Cardiac muscle cell (in vitro differentiated cells and primary cell): Measurements from ENCODE around the gene CNIH3. TPM values are rescaled to one million over a fixed set of nuclear protein-coding genes. Genes with fewer than 3 reads are reported as not detected.
"Not testable (repeated sequence)": the region's sequence is repeated elsewhere in the genome, so short reads cannot be mapped to it uniquely, and the experiment has no call there.

Experiments
- DNase-seq, 2 donors: peaks; one replicate each; pipeline versions ENCODE4 v3.0.0 to v3.0.0-alpha.2; 2010 to 2017; ENCODE audit warnings: low read depth in 1 of 2, low spot score in 1 of 2
- H3K27ac ChIP-seq: fragments of 200-600 bp; sonication (generic); 2 replicates; pipeline ENCODE4 v1.5.1; 2016
- H3K27me3 ChIP-seq: fragments of 200-600 bp; sonication (generic); 2 replicates; pipeline ENCODE4 v1.6.0; 2016; ENCODE audit warnings: control low read depth
- H3K36me3 ChIP-seq: fragments of 200-600 bp; sonication (generic); 2 replicates; pipeline ENCODE4 v1.5.1; 2016; ENCODE audit warnings: control low read depth
- H3K4me1 ChIP-seq: fragments of 200-600 bp; sonication (generic); 2 replicates; pipeline ENCODE4 v1.8.1; 2017; ENCODE audit warnings: low read depth, mild to moderate bottlenecking, mixed run types
- H3K4me3 ChIP-seq: fragments of 200-600 bp; sonication (generic); 2 replicates; pipeline ENCODE4 v1.5.1; 2016; ENCODE audit warnings: mild to moderate bottlenecking
- H3K9me3 ChIP-seq: fragments of 200-600 bp; sonication (generic); 2 replicates; pipeline ENCODE4 v1.5.1; 2017; ENCODE audit warnings: low read depth, mild to moderate bottlenecking, control low read depth
- CTCF ChIP-seq: IDR thresholded peaks from 2 replicates; pipeline ENCODE4 v1.5.1; 2012; ENCODE audit warnings: low read depth, mild to moderate bottlenecking, low read length
- polyA plus RNA-seq: library from polyadenylated mRNA; unstranded; fragments of >200 nt; fragmentation: Nextera tagmentation; extraction: Ambion mirVana; gene quantifications from 2 replicates; pipeline ENCODE4 v1.2.1, GENCODE V29; 2016
- total RNA-seq: library from RNA; depleted of rRNA; stranded (reverse); fragments of >200 nt; gene quantifications from 2 replicates; pipeline ENCODE4 v1.2.3, GENCODE V29; 2016

CNIH3 gene
- total and polyA plus RNA-seq, 2 experiments from 2014 or later, result 3.2 to 4.2 TPM

GRCh38 chr1:224678168-224678567 lies 62.1 kb downstream of the CNIH3 start:
- no peak for DNase-seq
- Histone ChIP-seq H3K27me3 (no peaks in the 10 kb centered on the region), H3K9me3 (no peaks in the 10 kb centered on the region), H3K27ac (no peak overlapping the region), H3K4me3 (no peak overlapping the region), H3K36me3 (no peaks in the 10 kb centered on the region), H3K4me1 (peaks cover 13% of the 10 kb centered on the region)
- TF ChIP-seq CTCF, result no peak

GRCh38 chr1:224679606-224680005 lies 63.5 kb downstream of the CNIH3 start:
- no peak for DNase-seq
- no peak overlapping the region for H3K4me3 ChIP-seq
- H3K27me3 ChIP-seq, result no peaks in the 10 kb centered on the region
- peaks cover 2% of the 10 kb centered on the region for H3K4me1 ChIP-seq
- H3K9me3 ChIP-seq, result no peaks in the 10 kb centered on the region
- TF ChIP-seq CTCF, result no peak
- H3K27ac ChIP-seq, result no peak overlapping the region
- no peaks in the 10 kb centered on the region for H3K36me3 ChIP-seq

GRCh38 chr1:224681816-224682215 lies 65.7 kb downstream of the CNIH3 start:
- peaks cover 12% of the 10 kb centered on the region for H3K4me1 ChIP-seq
- no peaks in the 10 kb centered on the region for H3K9me3 ChIP-seq
- no peak overlapping the region for H3K27ac ChIP-seq
- no peaks in the 10 kb centered on the region for H3K27me3 ChIP-seq
- H3K4me3 ChIP-seq, result no peak overlapping the region
- TF ChIP-seq CTCF, result no peak
- no peaks in the 10 kb centered on the region for H3K36me3 ChIP-seq
- DNase-seq, result no peak

GRCh38 chr1:224683936-224684335 lies 67.8 kb downstream of the CNIH3 start:
- Histone ChIP-seq H3K27ac (no peak overlapping the region), H3K4me3 (no peak overlapping the region), H3K4me1 (peaks cover 12% of the 10 kb centered on the region), H3K9me3 (no peaks in the 10 kb centered on the region), H3K36me3 (no peaks in the 10 kb centered on the region), H3K27me3 (no peaks in the 10 kb centered on the region)
- TF ChIP-seq CTCF, result no peak
- no peak for DNase-seq

GRCh38 chr1:224684979-224685425 lies 68.9 kb downstream of the CNIH3 start:
- Histone ChIP-seq H3K27me3 (no peaks in the 10 kb centered on the region), H3K27ac (peak overlapping the region; percentile 28), H3K36me3 (no peaks in the 10 kb centered on the region), H3K4me3 (no peak overlapping the region), H3K4me1 (peaks cover 12% of the 10 kb centered on the region), H3K9me3 (no peaks in the 10 kb centered on the region)
- peak in 1 of 2 donors; percentile 68 for DNase-seq
- no peak for TF ChIP-seq CTCF

- not testable (repeated sequence) for H3K27me3 ChIP-seq, DNase-seq, H3K27ac ChIP-seq, H3K4me3 ChIP-seq, H3K36me3 ChIP-seq, H3K9me3 ChIP-seq
- H3K4me1 ChIP-seq, result peaks cover 12% of the 10 kb centered on the region
These were observed 70.0 kb downstream of the CNIH3 start for GRCh38 chr1:224686140-224686539.
